Stromal cell of bone marrow (primary cell): ENCODE data around the gene SDHAF2.
"Not testable (repeated sequence)": the region's sequence is repeated elsewhere in the genome, so short reads cannot be mapped to it uniquely, and the experiment has no call there.

Experiments used
- DNase-seq: peaks from one replicate; pipeline ENCODE4 v3.0.0-alpha.2; 2012; ENCODE audit warnings: low read depth

SDHAF2 gene

GRCh38 chr11:61476371-61476770 is 46.4 kb downstream of the SDHAF2 start:
- no peak for DNase-seq

- no peak for DNase-seq
Measured at GRCh38 chr11:61477126-61477525, 47.2 kb downstream of the SDHAF2 start.

- no peak for DNase-seq
Measured at GRCh38 chr11:61477727-61478148, 47.8 kb downstream of the SDHAF2 start.

GRCh38 chr11:61479360-61480058 is 49.6 kb downstream of the SDHAF2 start:
- not testable (repeated sequence) for DNase-seq

GRCh38 chr11:61480261-61480993 is 50.5 kb downstream of the SDHAF2 start:
- no peak for DNase-seq

- no peak for DNase-seq
Measured at GRCh38 chr11:61480994-61481335, 51.0 kb downstream of the SDHAF2 start.

GRCh38 chr11:61481806-61482205 is 51.9 kb downstream of the SDHAF2 start:
- no peak for DNase-seq

- no peak for DNase-seq
Measured at GRCh38 chr11:61482513-61482912, 52.6 kb downstream of the SDHAF2 start.

- no peak for DNase-seq
Measured at GRCh38 chr11:61484541-61484940, 54.6 kb downstream of the SDHAF2 start.

GRCh38 chr11:61485080-61485479 is 55.2 kb downstream of the SDHAF2 start:
- DNase-seq, result no peak

- DNase-seq, result no peak
Measured at GRCh38 chr11:61486011-61486620, 56.2 kb downstream of the SDHAF2 start.

- DNase-seq, result no peak
Measured at GRCh38 chr11:61486779-61487178, 56.9 kb downstream of the SDHAF2 start.

- DNase-seq, result no peak
Measured at GRCh38 chr11:61487342-61488025, 57.6 kb downstream of the SDHAF2 start.

GRCh38 chr11:61488651-61489291 is 58.8 kb downstream of the SDHAF2 start:
- no peak for DNase-seq

GRCh38 chr11:61489833-61490721 is 60.2 kb downstream of the SDHAF2 start:
- DNase-seq, result peak; percentile 43

GRCh38 chr11:61491736-61492395 is 61.9 kb downstream of the SDHAF2 start:
- no peak for DNase-seq

GRCh38 chr11:61494381-61494961 is 64.5 kb downstream of the SDHAF2 start:
- no peak for DNase-seq

- DNase-seq, result no peak
Measured at GRCh38 chr11:61495801-61496601, 66.1 kb downstream of the SDHAF2 start.
